T-helper 1 cell treated with Interleukin-12 subunit alpha and Interleukin-12 subunit beta and Interleukin-4 antibody, amounts not matched to agents 30 ng/mL and 1 ng/mL, for 36 hours (primary cell): ENCODE results near the gene RCBTB2. TPM values are rescaled to one million over a fixed set of nuclear protein-coding genes. Genes with fewer than 3 reads are reported as not detected.

ENCODE experiments used
- intact Hi-C: fragments of 100-400 bp; cut with micrococcal nuclease; formaldehyde crosslinking; loops from one replicate; pipeline ENCODE4 v1.15.1; 2024
- total RNA-seq: library from RNA; stranded (reverse); gene quantifications from 2 replicates; pipeline ENCODE4 v1.2.3, GENCODE V29; 2022

RCBTB2 gene
- total RNA-seq, 1 donor from 2014 or later = 7.6 TPM

DNA sequence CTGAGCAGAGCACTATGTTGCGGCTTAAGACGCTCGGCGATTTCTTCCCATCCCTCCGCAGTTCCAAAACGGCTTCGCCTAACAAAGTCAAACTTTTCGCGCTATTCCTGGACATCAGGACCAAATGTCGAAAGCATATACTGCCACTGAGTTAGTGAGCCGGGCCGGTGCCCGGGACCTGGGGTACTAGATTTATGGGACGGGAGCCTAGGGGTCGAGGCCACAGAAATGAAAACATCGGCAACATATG is 699 bp downstream of the RCBTB2 start:
- intact Hi-C loops = loop anchor here (1.0 to 5.0 kb wide), 14 partner anchors 27 to 1735 kb away; partner anchors contain the start of genes CAB39L, CYSLTR2, ESD and ITM2B

DNA sequence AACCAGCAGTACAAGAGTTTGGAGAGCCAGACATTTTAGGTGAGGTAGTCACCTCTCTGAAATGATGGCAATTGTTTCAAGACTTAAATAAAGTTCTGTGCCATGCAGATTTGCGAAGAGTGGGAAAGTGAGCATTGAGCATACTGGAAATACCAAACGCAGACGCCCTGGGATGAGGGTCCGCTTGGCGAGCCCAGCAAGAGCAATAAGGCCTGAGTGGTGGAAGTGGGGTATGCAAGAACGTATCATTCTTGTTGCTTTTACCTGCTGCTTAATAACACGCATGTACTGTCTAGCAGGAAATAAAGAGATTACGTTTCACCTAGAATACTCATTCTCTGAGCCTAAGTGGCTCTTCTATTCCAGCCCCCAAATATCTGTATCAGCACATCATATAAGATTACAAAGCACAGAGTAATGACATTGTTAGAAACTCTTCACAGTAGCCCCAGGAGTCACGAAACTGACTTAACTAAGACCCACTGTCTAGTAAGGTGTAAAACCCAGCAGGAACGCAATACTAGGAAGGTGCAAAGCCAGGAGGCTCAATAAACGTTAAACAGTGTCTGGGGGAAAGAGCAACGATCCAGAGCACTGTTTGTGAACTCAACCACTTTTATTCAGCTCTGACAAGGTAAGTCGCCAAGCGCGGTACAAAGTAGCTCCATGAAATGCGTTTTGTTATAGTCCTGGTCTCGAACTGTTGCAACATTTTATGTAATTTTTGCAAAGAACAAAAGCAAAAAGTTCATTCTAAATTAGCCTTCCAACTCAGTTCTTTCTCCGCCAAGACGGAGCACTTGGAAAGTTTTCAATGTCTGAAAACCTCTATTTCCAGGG is 1.2 kb downstream of the RCBTB2 start:
- intact Hi-C loops = loop anchor here (1.0 to 5.0 kb wide), 14 partner anchors 26 to 1734 kb away; partner anchors contain the start of genes CAB39L, CYSLTR2, ESD and ITM2B

DNA sequence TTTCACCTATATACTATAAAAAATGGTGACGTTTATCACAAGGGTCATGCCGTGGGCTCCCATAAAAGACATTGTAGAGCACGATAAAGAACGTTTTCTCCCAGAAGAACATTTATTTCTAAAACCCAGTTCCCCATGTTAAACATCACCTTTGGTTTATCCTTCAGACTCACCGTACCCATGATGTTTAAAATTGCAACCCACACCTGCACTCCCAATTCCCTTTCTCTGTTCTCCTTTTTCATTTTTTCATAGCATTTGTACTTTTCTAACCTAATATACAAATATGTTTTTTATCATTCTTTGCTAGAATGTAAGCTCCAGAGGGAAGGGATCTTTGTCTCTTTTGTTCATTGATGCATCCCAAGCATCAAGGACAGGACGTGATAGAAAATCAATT is 2.0 kb downstream of the RCBTB2 start:
- intact Hi-C loops = loop anchor here (5.0 kb wide), 1 partner anchor 1734 kb away; the partner anchor contains the start of gene ESD

DNA sequence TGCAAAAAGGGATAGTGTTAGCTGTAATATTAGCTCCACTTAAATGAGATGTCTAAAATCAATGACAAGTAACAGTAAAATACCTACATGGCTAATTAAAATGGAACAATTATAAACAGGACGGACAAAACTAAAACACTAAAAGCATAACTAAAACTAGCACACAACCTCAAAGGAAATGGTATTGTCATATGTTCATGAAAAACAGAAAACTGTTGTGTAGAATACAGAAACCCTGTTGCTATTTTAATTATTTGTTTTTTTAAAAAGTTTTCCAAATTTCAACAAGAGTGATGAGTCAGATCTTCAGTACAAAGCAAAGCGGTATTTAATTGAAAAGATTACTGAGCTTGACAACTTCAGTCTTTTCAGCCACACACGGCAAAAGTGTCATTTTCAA is 4.2 kb downstream of the RCBTB2 start:
- intact Hi-C loops = no loop called here

DNA sequence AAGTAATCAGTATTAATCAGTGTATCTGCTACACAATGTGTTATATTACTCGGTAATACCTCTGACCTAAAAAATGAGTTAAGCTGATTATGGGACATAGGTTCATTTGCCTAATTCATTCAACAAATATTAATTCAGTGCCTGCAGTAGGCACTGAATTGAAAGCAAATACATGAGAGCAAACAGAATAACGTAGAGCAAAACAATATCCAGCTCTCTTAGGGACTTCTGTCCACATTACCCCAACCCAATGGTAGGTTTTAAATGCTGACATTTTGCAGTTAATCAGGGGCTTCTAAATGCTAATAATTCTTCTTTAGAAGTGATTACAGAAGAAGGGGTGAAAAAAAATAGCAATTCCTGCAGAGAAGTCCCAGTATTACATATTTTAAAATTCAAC is 4.9 kb downstream of the RCBTB2 start:
- intact Hi-C loops = no loop called here

DNA sequence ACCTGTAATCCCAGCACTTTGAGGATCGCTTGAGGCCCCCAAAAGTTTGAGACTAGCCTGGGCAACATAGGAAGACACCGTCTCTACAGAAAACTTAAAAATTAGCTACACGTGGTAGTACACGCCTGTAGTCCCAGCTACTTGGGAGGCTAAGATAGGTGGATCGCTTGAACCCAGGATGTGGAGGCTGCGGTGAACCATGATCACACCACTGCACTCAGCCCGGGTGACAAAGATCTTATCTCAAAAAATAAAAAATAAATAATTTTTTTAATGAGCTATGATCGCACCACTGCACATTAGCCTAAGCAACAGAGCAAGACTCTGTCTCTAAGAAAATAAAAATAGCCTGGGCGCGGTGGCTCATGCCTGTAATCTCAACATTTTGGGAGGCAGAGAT is 6.6 kb downstream of the RCBTB2 start:
- intact Hi-C loops = no loop called here

DNA sequence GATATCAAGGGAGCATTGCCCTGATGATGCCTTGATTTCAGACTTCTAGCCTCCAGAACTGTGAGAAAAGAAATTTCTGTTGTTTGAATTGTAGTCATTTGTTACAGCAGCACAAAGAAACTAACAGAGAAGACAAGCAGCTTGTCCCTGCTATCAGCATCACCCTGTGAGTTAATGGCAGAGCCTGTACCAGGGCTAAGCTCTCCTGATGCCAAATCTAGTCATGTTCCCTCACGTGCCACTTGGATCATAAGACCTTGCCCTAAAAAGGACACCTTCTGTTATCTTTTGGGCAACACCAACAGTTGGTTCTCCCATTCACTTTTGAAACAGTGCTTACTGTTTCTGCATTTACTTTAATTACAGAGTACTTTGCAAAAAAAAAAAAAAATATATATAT is 14.8 kb downstream of the RCBTB2 start:
- intact Hi-C loops = no loop called here

DNA sequence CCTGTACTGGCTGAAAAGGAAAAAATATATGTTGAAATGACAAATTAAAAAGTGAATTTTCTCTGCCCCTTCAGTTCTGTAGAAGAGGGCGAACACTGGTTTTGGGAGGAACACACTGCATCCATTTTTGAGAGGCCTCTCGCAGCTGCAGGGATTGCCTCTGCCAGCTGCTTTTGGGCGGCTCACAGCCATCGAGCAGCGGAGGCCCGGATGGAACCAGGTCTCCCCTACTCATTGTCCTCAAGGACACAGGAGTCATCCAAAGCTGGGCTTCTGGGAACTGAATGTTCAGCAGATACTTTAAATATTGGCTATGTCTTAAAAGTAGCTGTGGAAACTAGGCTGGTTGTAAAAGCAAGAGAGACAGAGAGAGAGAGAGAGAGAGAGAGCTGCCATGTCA is 17.1 kb downstream of the RCBTB2 start:
- intact Hi-C loops = no loop called here

DNA sequence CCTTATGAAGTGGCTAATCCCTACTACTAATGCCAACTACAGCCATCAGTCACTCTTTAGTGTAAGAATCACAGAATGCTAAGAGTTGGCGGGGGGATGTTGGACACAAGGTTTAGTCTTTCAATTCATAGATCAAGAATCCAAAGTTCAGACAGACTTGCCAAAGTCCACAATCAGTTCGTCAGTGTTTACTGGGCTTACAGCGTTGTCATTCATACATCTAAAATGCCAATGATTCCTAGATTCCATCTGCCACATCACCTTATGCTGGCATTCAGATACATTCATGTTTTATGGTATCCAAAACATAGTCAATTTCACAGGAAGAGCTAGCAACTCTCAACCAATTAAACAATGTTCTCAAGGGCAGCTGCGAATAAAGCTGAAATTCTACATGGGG is 18.1 kb downstream of the RCBTB2 start:
- intact Hi-C loops = no loop called here

DNA sequence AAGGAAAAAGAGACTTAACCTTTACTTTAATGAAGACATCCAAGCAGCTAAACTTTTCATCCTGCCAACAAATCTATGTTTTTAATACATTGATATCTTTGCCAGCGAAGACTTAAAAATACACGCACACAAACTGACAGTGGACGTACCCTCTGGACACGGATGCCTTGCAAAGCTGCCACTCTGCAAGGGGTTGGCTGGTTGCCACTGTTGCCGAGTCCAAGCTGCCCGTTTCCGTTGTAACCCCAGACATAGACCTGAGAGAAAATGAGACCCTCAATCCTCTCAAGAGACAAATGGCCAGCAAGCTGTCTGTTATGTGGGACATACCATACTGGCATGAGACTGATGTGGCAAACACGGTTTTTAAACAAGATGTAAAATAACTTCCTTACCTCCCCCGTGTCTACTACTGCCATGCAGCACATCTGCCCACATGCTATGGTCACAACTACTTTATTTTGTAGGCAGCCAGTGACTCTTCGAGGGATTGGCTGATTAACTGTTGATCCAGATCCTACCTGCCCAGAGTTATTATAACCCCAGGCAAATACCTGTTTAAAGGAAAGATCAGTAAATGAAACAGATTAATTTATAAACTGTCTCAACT is 21.2 kb downstream of the RCBTB2 start:
- intact Hi-C loops = no loop called here

DNA sequence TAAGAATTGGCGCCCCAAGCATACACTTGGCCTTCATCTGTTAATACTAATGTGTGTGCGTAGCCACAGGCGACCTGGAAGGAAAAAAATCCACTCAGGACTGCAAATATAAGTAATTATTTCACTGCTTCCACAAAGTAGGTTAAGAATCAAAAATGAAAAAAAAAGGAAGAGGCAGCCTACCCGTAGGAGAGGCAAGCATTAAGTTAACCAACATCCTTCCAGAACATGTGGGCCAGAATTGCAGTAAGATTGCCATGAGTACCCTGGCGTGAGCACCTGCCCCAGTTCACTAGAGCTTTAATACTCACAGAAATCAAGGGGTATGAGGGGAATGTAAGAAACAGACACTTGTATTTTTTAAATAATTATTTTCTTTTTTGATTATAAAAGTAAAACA is 22.2 kb downstream of the RCBTB2 start:
- intact Hi-C loops = no loop called here

DNA sequence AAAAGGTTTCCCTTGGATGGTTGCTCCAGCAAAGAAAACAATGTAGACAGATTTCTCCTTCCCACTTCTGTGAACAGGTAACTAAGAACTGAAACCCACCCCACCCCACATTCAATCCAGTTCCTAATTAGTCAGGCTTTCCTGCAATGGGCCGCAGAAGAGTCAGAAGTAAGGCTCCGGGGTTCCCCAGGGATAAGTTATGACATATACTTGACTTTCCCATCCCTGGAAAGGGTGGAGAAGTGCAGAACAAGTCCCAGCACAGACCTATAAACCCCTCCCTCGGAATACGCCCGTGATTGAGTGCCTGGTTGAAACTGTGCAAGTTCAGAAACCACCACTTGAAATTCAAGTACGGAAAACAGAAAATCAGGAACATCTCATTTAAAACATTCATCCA is 24.9 kb downstream of the RCBTB2 start:
- intact Hi-C loops = no loop called here

DNA sequence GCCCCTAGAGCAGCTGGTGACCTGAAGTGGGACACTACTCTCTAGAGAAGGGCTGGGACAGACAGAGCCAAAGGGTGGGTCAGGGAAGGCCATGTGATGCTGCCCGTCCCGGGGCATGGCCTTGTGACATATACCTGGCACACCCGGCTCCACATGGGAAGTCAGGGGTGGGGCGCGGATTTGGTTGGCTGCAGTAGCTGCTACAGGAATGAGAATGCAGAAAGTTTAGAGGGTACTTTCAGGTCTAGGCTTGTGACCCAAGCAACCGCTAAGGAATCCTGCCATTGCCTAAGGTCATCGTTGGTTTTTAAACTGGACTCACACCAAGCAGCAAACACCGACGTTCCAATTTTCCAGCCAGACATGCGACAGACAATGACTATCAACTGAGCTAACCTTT is 25.9 kb downstream of the RCBTB2 start:
- intact Hi-C loops = no loop called here

DNA sequence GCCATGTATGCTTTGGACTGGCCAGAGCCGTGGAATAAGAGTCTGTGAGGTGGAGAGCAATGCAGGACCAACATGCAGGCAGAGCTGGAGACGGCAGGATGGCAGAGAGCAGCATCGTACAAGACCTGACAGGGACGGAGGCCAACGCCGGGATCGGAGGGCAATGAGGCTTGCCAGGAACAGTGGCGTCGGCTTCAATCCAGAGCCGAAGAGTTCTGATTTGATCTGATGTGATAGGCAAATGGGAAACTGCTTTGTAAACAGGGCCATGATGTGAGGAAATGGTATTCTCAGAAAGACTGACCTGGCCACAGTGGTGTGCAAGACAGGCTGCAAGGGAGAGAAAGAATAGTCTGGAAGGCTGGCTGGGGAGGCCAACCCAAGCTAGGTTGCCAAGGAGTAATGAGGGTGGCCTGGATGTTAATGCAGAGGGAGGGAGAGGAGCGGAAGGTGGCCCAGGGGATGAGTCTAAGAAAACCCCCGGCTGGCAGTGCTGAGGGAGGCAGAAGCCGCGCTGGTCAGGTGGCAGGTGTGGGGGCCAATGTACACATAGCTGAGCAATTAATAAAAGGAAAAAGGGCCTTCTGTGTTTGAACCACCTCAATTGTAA is 26.7 kb downstream of the RCBTB2 start:
- intact Hi-C loops = no loop called here

DNA sequence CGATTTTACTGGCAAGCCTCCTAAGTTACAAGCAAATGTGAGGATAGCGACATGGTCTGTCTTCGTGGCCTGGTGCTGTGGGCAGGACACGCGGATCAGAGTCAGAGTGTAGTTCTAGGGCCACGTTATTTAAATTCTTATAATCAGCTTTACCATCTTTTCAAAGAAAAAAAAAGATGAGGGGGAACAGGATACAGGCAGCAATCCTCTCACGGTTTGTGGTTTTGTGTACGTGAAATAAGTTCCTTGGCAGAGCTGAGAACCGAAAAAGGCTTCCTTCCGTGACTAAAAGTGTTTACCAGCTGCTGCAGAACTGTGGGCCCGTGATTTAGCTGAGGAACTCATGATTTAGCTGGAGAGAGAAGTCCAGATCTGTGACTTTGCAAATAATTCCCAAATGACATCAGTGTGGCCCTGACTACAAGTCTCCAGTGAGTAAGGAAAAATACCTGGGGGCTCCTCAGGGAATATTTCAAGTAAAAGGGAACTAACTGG is 27.2 kb downstream of the RCBTB2 start:
- intact Hi-C loops = loop anchor here (1.0 to 2.0 kb wide), 10 partner anchors 8 to 273 kb away; partner anchors contain the start of genes CYSLTR2, ITM2B and RB1

DNA sequence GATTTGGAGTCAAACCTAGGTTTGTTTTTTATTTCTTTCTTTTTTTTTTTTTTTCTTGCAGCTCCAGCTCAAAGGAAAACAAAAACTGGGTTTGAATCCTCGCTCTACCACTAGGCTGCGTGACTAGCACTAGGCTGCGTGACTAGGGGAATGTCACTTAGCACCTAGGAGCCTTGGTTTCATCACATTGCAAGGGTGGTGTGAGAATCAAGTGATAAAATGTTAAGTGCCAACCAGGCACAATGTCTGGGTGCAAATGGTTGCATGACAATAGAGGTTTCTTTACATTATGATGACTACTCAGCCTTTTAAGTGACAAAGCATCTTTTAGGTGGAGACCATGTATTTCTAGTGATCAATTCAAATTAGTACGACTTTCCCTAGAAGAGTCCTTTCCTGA is 27.9 kb downstream of the RCBTB2 start:
- intact Hi-C loops = loop anchor here (1.0 to 2.0 kb wide), 10 partner anchors 8 to 272 kb away; partner anchors contain the start of genes CYSLTR2, ITM2B and RB1

DNA sequence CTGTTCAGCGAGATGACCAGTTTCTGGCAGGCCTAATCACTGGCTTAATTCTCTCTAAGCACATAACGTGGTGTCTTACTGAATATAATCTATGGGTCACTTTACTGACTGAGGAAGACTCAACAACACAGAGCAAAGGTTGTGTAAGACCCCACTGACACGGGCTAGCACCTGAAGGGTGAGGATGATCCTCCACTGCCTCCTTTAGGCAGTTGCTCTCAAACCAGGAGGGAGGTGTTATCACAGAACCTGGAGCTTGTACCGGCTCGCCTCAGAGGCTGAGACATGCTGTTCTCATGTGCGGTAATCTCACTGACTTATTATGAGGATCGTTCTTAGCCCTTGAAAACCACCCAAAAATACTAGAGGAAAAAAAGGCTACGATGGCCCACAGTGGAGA is 28.3 kb downstream of the RCBTB2 start:
- intact Hi-C loops = loop anchor here (1.0 to 2.0 kb wide), 10 partner anchors 7 to 272 kb away; partner anchors contain the start of genes CYSLTR2, ITM2B and RB1

DNA sequence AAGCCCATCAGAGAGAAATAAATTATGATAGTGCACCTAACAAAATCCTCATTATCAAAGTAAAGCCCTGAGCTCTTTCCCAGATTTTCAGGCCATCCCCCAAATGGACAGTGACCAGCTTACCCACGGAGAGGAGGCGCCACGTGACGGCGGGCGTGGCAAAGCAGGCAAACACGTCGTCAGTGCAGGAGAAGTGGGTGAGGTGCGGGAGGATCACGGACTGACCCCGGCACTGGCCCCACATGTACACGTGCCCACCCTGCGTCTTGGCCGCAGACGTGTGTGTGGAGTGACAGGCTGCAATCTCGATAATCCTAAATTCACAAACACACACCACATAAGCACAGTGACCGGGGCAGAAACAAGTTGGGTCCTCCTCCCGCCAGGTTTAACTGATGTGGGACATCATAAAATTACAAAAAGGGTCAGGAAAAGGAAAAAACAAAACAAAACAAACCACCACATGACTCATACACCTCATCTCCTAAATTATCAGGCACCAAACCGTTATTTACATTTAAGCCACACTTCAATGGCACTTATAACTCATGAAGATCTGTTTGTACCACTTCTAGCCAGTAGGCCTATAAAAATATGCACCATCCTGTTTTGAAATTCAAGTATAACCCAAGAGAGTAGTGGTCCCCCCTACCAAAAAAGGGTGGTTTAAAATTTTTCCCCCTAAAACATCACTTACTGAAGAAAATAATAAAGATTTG is 30.1 kb downstream of the RCBTB2 start:
- intact Hi-C loops = no loop called here

DNA sequence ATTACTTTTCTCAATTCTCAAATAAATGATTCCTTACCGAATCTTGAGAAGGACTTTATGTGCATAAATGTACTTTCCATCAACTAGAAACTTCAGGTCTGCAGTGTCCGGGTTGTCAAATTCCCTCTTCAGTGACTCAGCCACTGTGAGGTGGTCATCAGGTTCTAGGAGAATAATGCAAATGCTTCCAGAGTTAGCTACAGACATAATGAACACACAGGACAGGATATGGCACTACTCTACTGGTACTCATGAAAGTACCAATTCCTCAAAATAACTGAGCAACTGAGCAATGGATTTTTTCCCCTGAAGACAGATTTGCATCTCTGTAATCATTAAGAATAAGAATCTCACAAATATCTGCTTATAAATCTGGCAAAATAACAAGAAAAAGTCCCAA is 31.2 kb downstream of the RCBTB2 start:
- intact Hi-C loops = no loop called here

DNA sequence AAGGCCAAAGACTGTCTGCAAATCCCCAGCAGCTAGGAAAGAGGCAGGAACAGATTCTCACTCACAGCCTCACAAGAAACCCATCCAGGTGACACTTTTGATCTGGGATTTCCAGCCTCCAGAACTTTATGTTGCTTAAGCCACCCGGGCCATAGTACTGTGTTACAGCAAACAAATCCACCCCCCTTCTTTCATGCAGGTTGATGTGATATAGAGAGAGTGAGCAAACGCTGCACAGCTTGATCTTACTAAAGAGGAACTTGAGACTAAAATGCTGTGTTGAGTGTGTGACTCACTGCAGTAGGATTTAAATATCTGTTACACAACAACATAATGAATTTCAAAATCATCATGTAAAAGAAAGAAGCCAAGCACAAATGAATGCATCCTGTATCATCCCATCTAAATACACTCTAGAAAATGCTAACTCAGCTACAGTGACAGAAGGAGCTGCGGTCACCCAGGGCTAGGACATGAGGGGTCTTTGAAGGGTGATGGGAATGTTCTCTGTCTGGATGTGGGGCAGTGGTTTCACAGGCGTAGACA is 32.2 kb downstream of the RCBTB2 start:
- intact Hi-C loops = no loop called here

DNA sequence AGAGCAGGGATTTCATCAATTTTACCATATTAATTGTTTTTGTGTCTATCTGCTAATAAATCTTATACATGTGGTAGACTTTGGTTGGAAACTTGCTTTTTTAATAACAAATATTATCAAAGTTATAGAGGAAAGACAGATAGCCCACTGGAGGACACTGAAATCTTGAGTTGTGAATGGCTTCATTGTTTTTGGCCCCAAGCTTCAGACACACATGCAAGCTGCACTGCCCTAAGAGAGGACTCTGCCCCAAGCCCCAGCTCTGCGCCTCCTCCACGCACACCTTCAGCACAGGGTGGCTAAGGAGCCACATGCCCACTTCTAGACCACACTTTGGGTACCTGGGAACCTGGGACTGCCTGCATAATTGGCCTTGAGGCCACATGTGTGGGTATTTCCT is 35.2 kb downstream of the RCBTB2 start:
- intact Hi-C loops = loop anchor here (1.0 kb wide), 2 partner anchors 8 to 65 kb away; no protein-coding TSS in a partner anchor
